Loucy (cell line): Measurements from ENCODE around the gene TENM4.

Experiments used
- CTCF ChIP-seq: fragments of 200-600 bp; sonication (generic); conservative IDR thresholded peaks from 2 replicates; pipeline ENCODE4 v1.5.1; 2014; ENCODE audit warnings: mild to moderate bottlenecking, antibody characterized with exemption, low read length
- EZH2phosphoT487 ChIP-seq: fragments of 200-600 bp; IDR thresholded peaks from 2 replicates; pipeline ENCODE4 v1.6.1; 2018; ENCODE audit warnings: antibody characterized with exemption, mild to moderate bottlenecking, moderate library complexity, borderline replicate concordance

- TF ChIP-seq CTCF (no peak), EZH2phosphoT487 (no peak)
Observed at GRCh38 chr11:79019975-79020374, 420.9 kb downstream of the TENM4 start.
